Omental fat pad (tissue), 4 donors: ENCODE results near the gene CAMK2B. TPM values are rescaled to one million over a fixed set of nuclear protein-coding genes. Genes with fewer than 3 reads are reported as not detected.

ENCODE experiments used
- ATAC-seq: fragments of 150-250 bp; one replicate; pipeline ENCODE4 v1.9.1; 2016; ENCODE audit warnings: mild to moderate bottlenecking, moderate library complexity; ENCODE audit not compliant: low FRiP score
- DNase-seq: peaks from one replicate; pipeline ENCODE4 v3.0.0-alpha.2; 2019; ENCODE audit warnings: low spot score
- CTCF ChIP-seq, 3 donors: fragments of 450-650 bp; IDR thresholded peaks; one replicate each; pipeline ENCODE4 v1.5.1; 2016 to 2017; ENCODE audit warnings: antibody characterized with exemption in 3 of 3, mild to moderate bottlenecking in 3 of 3, moderate library complexity in 2 of 3
- total RNA-seq, 4 donors: library from RNA; depleted of rRNA; stranded (reverse); fragments of >200 nt; gene quantifications; one replicate each; pipeline ENCODE4 v1.1.0, GENCODE V29; 2016

Gene CAMK2B
- total RNA-seq, 4 donors from 2014 or later: 0.48 TPM; not detected in 3

DNA sequence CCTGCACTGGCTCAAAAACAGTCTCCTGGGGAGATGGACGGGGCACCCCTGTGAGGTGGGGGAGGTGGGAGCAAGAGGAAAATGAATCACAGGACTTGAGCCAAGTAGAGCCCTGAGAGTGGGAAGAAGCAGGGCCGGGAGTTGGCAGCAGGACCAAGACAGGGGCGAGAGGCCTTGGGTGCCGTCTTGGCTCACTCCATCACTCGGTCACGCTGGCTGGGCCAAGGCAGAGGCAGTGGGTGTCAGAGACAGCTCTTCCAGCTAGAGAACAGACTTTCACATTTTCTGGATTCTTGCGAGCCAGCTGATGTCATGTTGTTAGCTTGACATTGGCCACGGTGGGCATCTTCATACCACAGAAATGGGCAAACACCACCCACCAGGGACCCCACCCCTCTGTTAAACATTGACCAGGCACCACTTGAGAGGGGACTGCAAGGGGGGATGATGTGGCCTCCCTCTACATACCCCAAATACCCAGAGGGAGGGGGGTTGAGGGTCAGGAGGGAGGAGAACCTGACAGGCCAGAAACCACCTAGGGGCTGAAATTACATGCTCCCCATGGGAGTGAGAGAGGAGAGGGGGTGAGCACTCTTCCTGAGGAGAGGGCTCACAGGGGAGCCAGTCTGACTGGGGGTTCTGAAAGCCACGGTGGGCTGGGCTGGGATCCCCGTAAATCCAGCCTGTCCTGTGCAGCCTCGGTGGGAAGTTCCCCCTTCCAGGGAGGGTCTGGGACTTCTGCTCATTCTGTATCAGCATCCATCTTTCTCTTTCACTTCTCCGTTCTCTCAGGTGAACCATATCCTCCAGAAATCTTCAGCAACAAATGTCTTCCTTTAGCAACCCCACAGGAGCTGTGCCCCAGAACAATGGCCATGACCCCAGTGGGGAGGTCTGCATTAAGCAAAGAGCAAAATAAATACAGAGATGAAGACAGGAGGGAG is 19.6 kb downstream of the CAMK2B start:
- DNase-seq (peak; percentile 18), ATAC-seq (no peak)
- no peak for TF ChIP-seq CTCF (IDR thresholded peaks at IDR 0.05)

- ATAC-seq (no peak), DNase-seq (no peak)
- TF ChIP-seq CTCF (IDR thresholded peaks at IDR 0.05): no peak
Observed at GRCh38 chr7:44294325-44295069, 30.9 kb downstream of the CAMK2B start.

- no peak for TF ChIP-seq CTCF (IDR thresholded peaks at IDR 0.05)
- ATAC-seq (no peak), DNase-seq (no peak)
Observed at GRCh38 chr7:44293561-44294324, 31.7 kb downstream of the CAMK2B start.

DNA sequence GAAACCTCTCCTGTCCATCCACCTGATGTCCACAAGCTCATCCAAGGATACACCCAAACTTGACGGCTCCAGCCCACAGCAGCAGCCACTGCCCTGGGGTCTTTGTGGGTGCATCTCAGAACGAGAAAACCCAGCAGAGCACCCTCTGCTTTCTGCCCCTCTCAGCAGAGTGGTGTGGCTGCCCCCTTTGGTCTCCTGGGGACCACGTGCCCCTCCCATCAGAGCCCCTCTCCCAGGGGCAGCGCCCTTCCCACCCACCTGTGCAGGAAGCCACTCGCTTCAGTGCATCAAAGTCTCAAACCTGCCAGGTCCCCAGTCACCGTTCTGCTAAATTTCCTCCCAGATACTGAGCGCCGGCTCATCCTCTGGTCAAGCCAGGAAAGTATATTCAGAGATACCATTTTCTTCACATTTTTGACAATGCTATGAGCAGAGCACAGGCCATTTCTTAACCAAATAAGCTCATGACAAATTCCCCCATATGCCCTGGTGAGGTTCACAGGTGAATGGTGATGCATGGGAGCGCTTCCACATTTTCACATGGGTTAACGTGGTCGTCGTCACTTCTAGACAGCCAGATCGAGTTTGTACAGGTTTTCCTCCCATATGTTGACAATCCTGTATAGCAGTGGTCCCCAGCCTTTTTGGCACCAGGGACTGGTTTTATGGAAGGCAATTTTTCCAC is 32.4 kb downstream of the CAMK2B start:
- no peak for TF ChIP-seq CTCF (IDR thresholded peaks at IDR 0.05)
- DNase-seq (peak; percentile 5), ATAC-seq (no peak)

DNA sequence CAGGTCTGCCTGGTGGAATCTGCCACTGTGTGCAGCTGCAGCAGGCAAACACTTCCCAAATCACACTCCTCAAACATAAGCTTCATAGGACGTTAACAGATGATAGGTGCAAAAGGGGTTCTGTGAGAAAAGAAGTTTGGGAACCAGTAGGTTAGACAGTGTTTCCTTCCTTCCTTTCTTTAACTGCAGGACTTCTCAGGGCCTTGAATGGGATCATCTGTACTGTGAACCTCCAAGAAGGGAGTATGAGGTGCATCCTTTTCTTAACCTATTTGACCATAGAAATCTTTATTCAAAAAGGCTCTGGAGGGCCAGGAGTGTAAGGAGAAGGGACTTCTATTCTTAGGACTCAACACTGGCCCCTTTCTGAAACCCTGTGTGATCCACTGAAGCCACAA is 33.0 kb downstream of the CAMK2B start:
- no peak for ATAC-seq
- TF ChIP-seq CTCF (IDR thresholded peaks at IDR 0.05): no peak

DNA sequence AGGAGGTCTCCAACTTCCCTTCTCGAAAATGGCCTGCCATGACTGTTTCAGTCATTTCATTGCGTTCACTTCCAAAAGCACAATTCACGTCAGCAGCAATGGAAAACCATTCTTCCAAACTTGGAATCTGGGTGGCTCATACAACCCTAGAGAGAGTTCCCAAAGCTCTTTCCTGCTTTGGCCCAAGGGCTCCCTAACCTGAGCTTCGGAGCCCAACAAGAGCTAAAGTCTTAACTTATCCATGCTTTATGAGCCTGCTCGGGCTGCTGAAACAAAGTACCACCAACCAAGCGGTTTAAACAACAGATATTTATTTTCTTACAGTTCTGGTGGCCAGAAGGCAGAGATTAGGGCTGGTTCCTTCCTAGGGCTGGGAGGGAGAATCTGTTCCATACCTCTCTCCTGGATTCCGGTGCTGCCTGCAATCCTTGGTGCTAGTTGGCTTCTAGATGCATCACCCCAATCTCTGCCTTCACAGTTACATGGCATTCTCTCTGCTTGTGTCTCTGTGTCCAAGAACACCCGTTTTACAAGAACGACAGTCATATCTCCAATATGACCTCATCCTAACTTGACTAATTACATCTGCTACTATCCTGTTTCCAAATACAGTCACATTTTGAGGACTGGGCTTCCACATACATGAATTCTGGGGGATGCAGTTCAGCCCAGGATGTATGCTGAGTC is 33.5 kb downstream of the CAMK2B start:
- no peak for ATAC-seq
- DNase-seq: peak; percentile 5

More for the DNA sequence above, 33.0 kb downstream of the CAMK2B start:
- no peak for DNase-seq

More for the DNA sequence above, 33.5 kb downstream of the CAMK2B start:
- TF ChIP-seq CTCF (IDR thresholded peaks at IDR 0.05): no peak
